SK-N-SH (cell line): ENCODE measurements around the gene ZFPL1. TPM values are rescaled to one million over a fixed set of nuclear protein-coding genes. Genes with fewer than 3 reads are reported as not detected.

Experiments used
- CTCF ChIA-PET: fragments of 300-600, 350-600 bp; formaldehyde crosslinking; extraction: SDS; loops from one replicate; lab custom pipeline; 2021; lab: Yijun Ruan, JAX
- POLR2A ChIA-PET: fragments of 350-600 bp; sonication (Branson Sonifier 250); formaldehyde crosslinking; extraction: SDS; loops from one replicate; lab custom pipeline; 2020; ENCODE audit warnings: antibody characterized with exemption, inconsistent platforms; lab: Yijun Ruan, JAX
- DNase-seq: peaks from one replicate; pipeline ENCODE4 v3.0.0; 2012
- H2AFZ ChIP-seq: fragments of 200-600 bp; sonication (generic); 2 replicates; pipeline ENCODE4 v1.8.1; 2016; ENCODE audit warnings: antibody characterized with exemption, mild to moderate bottlenecking, low read depth
- H3F3A ChIP-seq: fragments of 200-600 bp; sonication (generic); replicated peaks from 2 replicates; pipeline ENCODE3; 2016; ENCODE audit warnings: antibody characterized with exemption, mild to moderate bottlenecking; ENCODE audit not compliant: insufficient read depth
- H3K27ac ChIP-seq, 2 experiments: fragments of 200-500 bp in 1 of 2; fragments of 200-600 bp in 1 of 2; sonication (Bioruptor generic) in 1 of 2; sonication (generic), shearing (Covaris generic) in 1 of 2; 2 replicates each; pipeline versions ENCODE4 v1.5.1 to v1.6.1; 2014 to 2016; ENCODE audit warnings: low read depth in 2 of 2, inconsistent platforms in 1 of 2, low read length in 1 of 2, mild to moderate bottlenecking in 1 of 2, mixed read lengths in 1 of 2
- H3K27me3 ChIP-seq: fragments of 200-600 bp; sonication (generic), shearing (Covaris generic); 2 replicates; pipeline ENCODE4 v1.6.1; 2016; ENCODE audit warnings: mixed run types; ENCODE audit not compliant: insufficient read depth
- H3K36me3 ChIP-seq, 2 experiments: fragments of 200-500 bp in 1 of 2; fragments of 200-600 bp in 1 of 2; sonication (Bioruptor generic) in 1 of 2; sonication (generic) in 1 of 2; replicated peaks in 1 of 2; 2 replicates each; pipeline versions ENCODE3 to v1.5.1; 2014 to 2016; ENCODE audit warnings: low read length in 1 of 2, mild to moderate bottlenecking in 1 of 2; ENCODE audit not compliant: insufficient read depth in 2 of 2, control insufficient read depth in 1 of 2
- H3K4me1 ChIP-seq, 2 experiments: fragments of 200-500 bp in 1 of 2; fragments of 200-600 bp in 1 of 2; sonication (Bioruptor generic) in 1 of 2; sonication (generic), shearing (Covaris generic) in 1 of 2; 2 replicates each; pipeline versions ENCODE4 v1.5.1 to v1.6.1; 2014 to 2016; ENCODE audit warnings: low read depth in 1 of 2, low read length in 1 of 2, mixed run types in 1 of 2; ENCODE audit not compliant: insufficient read depth in 2 of 2, control insufficient read depth in 1 of 2
- H3K4me2 ChIP-seq: fragments of 200-600 bp; sonication (generic), shearing (Covaris generic); 2 replicates; pipeline ENCODE4 v1.6.1; 2017; ENCODE audit warnings: mixed run types
- H3K4me3 ChIP-seq, 2 experiments: fragments of 200-500 bp in 1 of 2; fragments of 200-600 bp in 1 of 2; sonication (Bioruptor generic) in 1 of 2; sonication (generic), shearing (Covaris generic) in 1 of 2; 2 replicates each; pipeline versions ENCODE4 v1.5.1 to v1.8.1; 2014 to 2016; ENCODE audit warnings: low read depth in 2 of 2, inconsistent platforms in 1 of 2, low read length in 1 of 2, mild to moderate bottlenecking in 1 of 2, mixed read lengths in 1 of 2, moderate library complexity in 1 of 2
- H3K79me2 ChIP-seq: fragments of 200-600 bp; sonication (generic); 2 replicates; pipeline ENCODE4 v1.8.1; 2017; ENCODE audit warnings: mild to moderate bottlenecking; ENCODE audit not compliant: insufficient read depth
- H3K9ac ChIP-seq: fragments of 200-600 bp; sonication (generic); 2 replicates; pipeline ENCODE4 v1.6.1; 2017; ENCODE audit warnings: mixed run types
- H3K9me2 ChIP-seq: fragments of 200-600 bp; sonication (generic); 2 replicates; pipeline ENCODE4 v1.6.1; 2017; ENCODE audit warnings: mixed run types
- H3K9me3 ChIP-seq: fragments of 200-600 bp; sonication (generic); 2 replicates; pipeline ENCODE4 v1.6.1; 2017; ENCODE audit warnings: mixed run types, mild to moderate bottlenecking, moderate library complexity
- H4K20me1 ChIP-seq: fragments of 200-600 bp; sonication (generic); 2 replicates; pipeline ENCODE4 v1.6.1; 2017; ENCODE audit warnings: mild to moderate bottlenecking, mixed run types; ENCODE audit not compliant: insufficient read depth
- CHD2 ChIP-seq: fragments of 150-350 bp; IDR thresholded peaks from 2 replicates; pipeline ENCODE4 v1.6.1; 2018; ENCODE audit warnings: low read length; ENCODE audit not compliant: partially characterized antibody
- FOSL2 ChIP-seq: IDR thresholded peaks from 2 replicates; pipeline ENCODE4 v1.4.0; 2012; ENCODE audit warnings: low read depth, mild to moderate bottlenecking, moderate library complexity, borderline replicate concordance
- GABPA ChIP-seq: IDR thresholded peaks from 2 replicates; pipeline ENCODE4 v1.4.0; 2012; ENCODE audit warnings: low read depth, mild to moderate bottlenecking
- GATA2 ChIP-seq: sonication (generic); formaldehyde crosslinking; IDR thresholded peaks from 2 replicates; pipeline ENCODE4 v1.5.0; 2020; ENCODE audit warnings: mild to moderate bottlenecking, missing genetic modification reagents
- MAX ChIP-seq: IDR thresholded peaks from 2 replicates; pipeline ENCODE4 v1.4.0; 2012; ENCODE audit warnings: low read depth
- MXI1 ChIP-seq: IDR thresholded peaks from 2 replicates; pipeline ENCODE4 v1.6.1; 2012; ENCODE audit warnings: mild to moderate bottlenecking, low read depth, low read length, improper control_type of control experiment
- NFIC ChIP-seq: IDR thresholded peaks from 2 replicates; pipeline ENCODE4 v1.4.0; 2012; ENCODE audit warnings: borderline replicate concordance
- NRF1 ChIP-seq: IDR thresholded peaks from 2 replicates; pipeline ENCODE4 v1.6.1; 2012; ENCODE audit warnings: low read depth, mild to moderate bottlenecking, low read length
- POLR2AphosphoS5 ChIP-seq: IDR thresholded peaks from 2 replicates; pipeline ENCODE4 v1.6.1; 2012; ENCODE audit warnings: low read depth, low read length
- RAD21 ChIP-seq: IDR thresholded peaks from 2 replicates; pipeline ENCODE4 v1.6.1; 2012; ENCODE audit warnings: mild to moderate bottlenecking, low read length
- RCOR1 ChIP-seq: fragments of 150-350 bp; IDR thresholded peaks from 2 replicates; pipeline ENCODE4 v1.6.1; 2017; ENCODE audit warnings: antibody characterized with exemption, low read length
- REST ChIP-seq: IDR thresholded peaks from 2 replicates; pipeline ENCODE4 v1.6.1; 2012; ENCODE audit warnings: mild to moderate bottlenecking, low read depth, low read length, moderate library complexity
- TEAD4 ChIP-seq: IDR thresholded peaks from 2 replicates; pipeline ENCODE4 v1.4.0; 2012; ENCODE audit warnings: mild to moderate bottlenecking, borderline replicate concordance; ENCODE audit not compliant: insufficient read depth
- WGBS: methylation state at CpG from one replicate; pipeline ENCODE4 v1.1.6; 2017; ENCODE audit warnings: low lambda C conversion rate; 5-methylcytosine and 5-hydroxymethylcytosine counted together
- polyA plus RNA-seq, 3 experiments: library from polyadenylated mRNA; depleted of rRNA; stranded (reverse); fragments of >200 nt; gene quantifications; 2 replicates each; pipeline ENCODE4 v1.2.3, GENCODE V29; 2012
- TF ChIP-seq, protein P1 (sequence below): fragments of 200-600 bp; sonication (generic); IDR thresholded peaks from 2 replicates; pipeline ENCODE4 v1.6.1; 2017; ENCODE audit warnings: antibody characterized with exemption, mild to moderate bottlenecking, moderate library complexity
- TF ChIP-seq, protein P2 (sequence below): IDR thresholded peaks from 2 replicates; pipeline ENCODE4 v1.4.0; 2012; ENCODE audit warnings: low read depth, borderline replicate concordance
- TF ChIP-seq, protein P3 (sequence below): fragments of 150-350 bp; IDR thresholded peaks from 2 replicates; pipeline ENCODE4 v1.6.1; 2016; ENCODE audit warnings: mild to moderate bottlenecking, low read depth, low read length
- TF ChIP-seq, protein P4 (sequence below): IDR thresholded peaks from 2 replicates; pipeline ENCODE4; 2012

The ZFPL1 gene
- polyA plus RNA-seq, 1 of the 3 experiments (the other 2 are of a cell fraction), result 75.9 TPM

DNA sequence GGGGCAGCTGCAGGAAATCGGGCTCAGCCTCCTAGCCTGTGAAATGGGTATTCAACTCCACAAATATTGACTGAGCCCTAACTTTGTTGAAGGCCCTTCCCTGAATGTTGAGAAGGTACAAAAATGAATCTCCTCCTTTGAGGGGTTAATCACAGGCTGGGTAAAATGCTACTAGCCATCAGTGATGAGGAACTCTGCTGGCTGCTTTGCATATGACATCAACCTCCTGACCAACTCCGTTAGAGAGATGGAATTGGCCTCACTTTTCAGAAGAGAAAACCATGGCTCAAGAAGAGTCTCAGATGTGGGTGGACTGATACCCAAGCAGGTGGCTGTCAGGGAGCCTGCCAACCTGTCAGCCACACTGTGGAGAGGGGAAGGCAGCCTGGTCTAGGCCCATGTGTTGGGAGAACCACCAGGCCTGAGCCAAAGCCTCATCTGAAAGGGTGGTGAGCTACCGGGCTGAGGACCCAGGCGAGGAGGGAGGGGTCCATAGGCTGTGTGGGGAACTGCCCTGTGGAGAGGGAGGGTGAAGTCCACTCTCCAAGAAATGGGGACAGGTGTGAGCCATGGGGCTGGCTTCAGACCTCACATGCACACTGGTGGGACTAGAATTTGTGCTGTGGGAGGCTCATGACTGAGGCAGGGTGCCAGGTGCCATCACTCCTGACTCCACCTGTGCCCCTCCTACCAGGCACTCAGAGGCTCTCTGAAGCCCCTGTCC lies 12.0 kb upstream of the ZFPL1 start:
- Histone ChIP-seq H3K79me2 (no peaks in the 10 kb centered on the region), H3F3A (peaks cover 2% of the 10 kb centered on the region), H3K9me2 (no peaks in the 10 kb centered on the region), H3K4me2 (no peak overlapping the region), H4K20me1 (no peaks in the 10 kb centered on the region; the same call in 1 of the 2 replicates), H3K4me1 (no peaks in the 10 kb centered on the region), H3K9ac (no peak overlapping the region), H3K36me3 (no peaks in the 10 kb centered on the region), H3K27ac (no peak overlapping the region), H3K4me3 (no peak overlapping the region), H2AFZ (no peak overlapping the region), H3K9me3 (no peaks in the 10 kb centered on the region), H3K27me3 (no peaks in the 10 kb centered on the region)
- POLR2A ChIA-PET, result no interaction called here
- DNase-seq, result no peak
- 68% methylated on average over 2 of the region's 4 CpGs for WGBS
- TF ChIP-seq, protein P1, sequence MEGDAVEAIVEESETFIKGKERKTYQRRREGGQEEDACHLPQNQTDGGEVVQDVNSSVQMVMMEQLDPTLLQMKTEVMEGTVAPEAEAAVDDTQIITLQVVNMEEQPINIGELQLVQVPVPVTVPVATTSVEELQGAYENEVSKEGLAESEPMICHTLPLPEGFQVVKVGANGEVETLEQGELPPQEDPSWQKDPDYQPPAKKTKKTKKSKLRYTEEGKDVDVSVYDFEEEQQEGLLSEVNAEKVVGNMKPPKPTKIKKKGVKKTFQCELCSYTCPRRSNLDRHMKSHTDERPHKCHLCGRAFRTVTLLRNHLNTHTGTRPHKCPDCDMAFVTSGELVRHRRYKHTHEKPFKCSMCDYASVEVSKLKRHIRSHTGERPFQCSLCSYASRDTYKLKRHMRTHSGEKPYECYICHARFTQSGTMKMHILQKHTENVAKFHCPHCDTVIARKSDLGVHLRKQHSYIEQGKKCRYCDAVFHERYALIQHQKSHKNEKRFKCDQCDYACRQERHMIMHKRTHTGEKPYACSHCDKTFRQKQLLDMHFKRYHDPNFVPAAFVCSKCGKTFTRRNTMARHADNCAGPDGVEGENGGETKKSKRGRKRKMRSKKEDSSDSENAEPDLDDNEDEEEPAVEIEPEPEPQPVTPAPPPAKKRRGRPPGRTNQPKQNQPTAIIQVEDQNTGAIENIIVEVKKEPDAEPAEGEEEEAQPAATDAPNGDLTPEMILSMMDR, result no peak
- TF ChIP-seq, protein P2, sequence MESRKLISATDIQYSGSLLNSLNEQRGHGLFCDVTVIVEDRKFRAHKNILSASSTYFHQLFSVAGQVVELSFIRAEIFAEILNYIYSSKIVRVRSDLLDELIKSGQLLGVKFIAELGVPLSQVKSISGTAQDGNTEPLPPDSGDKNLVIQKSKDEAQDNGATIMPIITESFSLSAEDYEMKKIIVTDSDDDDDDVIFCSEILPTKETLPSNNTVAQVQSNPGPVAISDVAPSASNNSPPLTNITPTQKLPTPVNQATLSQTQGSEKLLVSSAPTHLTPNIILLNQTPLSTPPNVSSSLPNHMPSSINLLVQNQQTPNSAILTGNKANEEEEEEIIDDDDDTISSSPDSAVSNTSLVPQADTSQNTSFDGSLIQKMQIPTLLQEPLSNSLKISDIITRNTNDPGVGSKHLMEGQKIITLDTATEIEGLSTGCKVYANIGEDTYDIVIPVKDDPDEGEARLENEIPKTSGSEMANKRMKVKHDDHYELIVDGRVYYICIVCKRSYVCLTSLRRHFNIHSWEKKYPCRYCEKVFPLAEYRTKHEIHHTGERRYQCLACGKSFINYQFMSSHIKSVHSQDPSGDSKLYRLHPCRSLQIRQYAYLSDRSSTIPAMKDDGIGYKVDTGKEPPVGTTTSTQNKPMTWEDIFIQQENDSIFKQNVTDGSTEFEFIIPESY, result no peak
- TF ChIP-seq, protein P3, sequence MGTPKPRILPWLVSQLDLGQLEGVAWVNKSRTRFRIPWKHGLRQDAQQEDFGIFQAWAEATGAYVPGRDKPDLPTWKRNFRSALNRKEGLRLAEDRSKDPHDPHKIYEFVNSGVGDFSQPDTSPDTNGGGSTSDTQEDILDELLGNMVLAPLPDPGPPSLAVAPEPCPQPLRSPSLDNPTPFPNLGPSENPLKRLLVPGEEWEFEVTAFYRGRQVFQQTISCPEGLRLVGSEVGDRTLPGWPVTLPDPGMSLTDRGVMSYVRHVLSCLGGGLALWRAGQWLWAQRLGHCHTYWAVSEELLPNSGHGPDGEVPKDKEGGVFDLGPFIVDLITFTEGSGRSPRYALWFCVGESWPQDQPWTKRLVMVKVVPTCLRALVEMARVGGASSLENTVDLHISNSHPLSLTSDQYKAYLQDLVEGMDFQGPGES, result no peak
- no peak for TF ChIP-seq NRF1
- TF ChIP-seq GATA2 (CRISPR knock-in tag), result no peak
- TF ChIP-seq MAX, result no peak
- no peak for TF ChIP-seq MXI1
- TF ChIP-seq REST, result no peak
- TF ChIP-seq NFIC, result no peak
- TF ChIP-seq, protein P4, sequence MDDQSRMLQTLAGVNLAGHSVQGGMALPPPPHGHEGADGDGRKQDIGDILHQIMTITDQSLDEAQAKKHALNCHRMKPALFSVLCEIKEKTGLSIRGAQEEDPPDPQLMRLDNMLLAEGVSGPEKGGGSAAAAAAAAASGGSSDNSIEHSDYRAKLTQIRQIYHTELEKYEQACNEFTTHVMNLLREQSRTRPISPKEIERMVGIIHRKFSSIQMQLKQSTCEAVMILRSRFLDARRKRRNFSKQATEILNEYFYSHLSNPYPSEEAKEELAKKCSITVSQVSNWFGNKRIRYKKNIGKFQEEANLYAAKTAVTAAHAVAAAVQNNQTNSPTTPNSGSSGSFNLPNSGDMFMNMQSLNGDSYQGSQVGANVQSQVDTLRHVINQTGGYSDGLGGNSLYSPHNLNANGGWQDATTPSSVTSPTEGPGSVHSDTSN, result no peak
- TF ChIP-seq TEAD4, result no peak
- no peak for TF ChIP-seq FOSL2
- no peak for TF ChIP-seq RCOR1
- TF ChIP-seq CHD2, result no peak
- no peak for TF ChIP-seq POLR2AphosphoS5
- no peak for TF ChIP-seq RAD21
- TF ChIP-seq GABPA, result no peak
- CTCF ChIA-PET, result interaction anchor here (1.3 kb wide), 1 partner anchor 58 kb away, joined by 3 read pairs; the partner anchor contains the start of gene ARL2
